Heart left ventricle (tissue), 13 donors: ENCODE results near the gene CHD3.

ENCODE experiments used
- POLR2A ChIP-seq, 2 donors: fragments of 450-650 bp; IDR thresholded peaks; one replicate each; pipeline ENCODE4 v1.6.1; 2017; ENCODE audit warnings: antibody characterized with exemption in 2 of 2, mild to moderate bottlenecking in 2 of 2, moderate library complexity in 2 of 2
- TF ChIP-seq, protein P1 (sequence below), 12 donors: fragments of 200-600 bp; sonication (generic) in 4 of 12; IDR thresholded peaks; one replicate each; pipeline versions ENCODE4 v1.5.0 to v1.8.0; 2018 to 2022; ENCODE audit warnings: antibody characterized with exemption in 12 of 12, mild to moderate bottlenecking in 5 of 12
- donor health status: ischemic (EF 13 %, LVEDD 7.1; RV severe dilation, severe dysfunction).
- donor health status: DM: no; HTN: yes; CAD: no.
- donor health status: DM: no; HTN: no; CAD: no.
- donor health status: ischemic (EF 25% LVEDD 6.9; RV normal size, moderate dysfunction).
- donor health status: ischemic (EF 25% LVEDD 5.7; RV mildly dilated, moderate dysfunction).
- donor health status: ischemic (EF 35%, LVEDD 5.7; RV mildly dilated, moderate dysfunction).
- donor health status: nonischemic (EF 11% LVEDD 7.7; RV severe dilation, severe dysfunction).
- donor health status: DM: yes; HTN: yes; CAD: no.
- donor health status: PGD.
- donor health status: ischemic (EF 29% LVEDD 5.4; RV normal size, mild dysfunction).
- donor health status: nonischemic (EF 23%, LVEDD 6.1; RV moderate dilation, normal function).

GRCh38 chr17:7850701-7851437 is 37.7 kb upstream of the CHD3 start:
- no peak for TF ChIP-seq POLR2A (IDR thresholded peaks at IDR 0.05)
- TF ChIP-seq, protein P1, sequence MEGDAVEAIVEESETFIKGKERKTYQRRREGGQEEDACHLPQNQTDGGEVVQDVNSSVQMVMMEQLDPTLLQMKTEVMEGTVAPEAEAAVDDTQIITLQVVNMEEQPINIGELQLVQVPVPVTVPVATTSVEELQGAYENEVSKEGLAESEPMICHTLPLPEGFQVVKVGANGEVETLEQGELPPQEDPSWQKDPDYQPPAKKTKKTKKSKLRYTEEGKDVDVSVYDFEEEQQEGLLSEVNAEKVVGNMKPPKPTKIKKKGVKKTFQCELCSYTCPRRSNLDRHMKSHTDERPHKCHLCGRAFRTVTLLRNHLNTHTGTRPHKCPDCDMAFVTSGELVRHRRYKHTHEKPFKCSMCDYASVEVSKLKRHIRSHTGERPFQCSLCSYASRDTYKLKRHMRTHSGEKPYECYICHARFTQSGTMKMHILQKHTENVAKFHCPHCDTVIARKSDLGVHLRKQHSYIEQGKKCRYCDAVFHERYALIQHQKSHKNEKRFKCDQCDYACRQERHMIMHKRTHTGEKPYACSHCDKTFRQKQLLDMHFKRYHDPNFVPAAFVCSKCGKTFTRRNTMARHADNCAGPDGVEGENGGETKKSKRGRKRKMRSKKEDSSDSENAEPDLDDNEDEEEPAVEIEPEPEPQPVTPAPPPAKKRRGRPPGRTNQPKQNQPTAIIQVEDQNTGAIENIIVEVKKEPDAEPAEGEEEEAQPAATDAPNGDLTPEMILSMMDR (IDR thresholded peaks at IDR 0.05): no peak
